Posterior cingulate gyrus (tissue), 11 donors: ENCODE measurements around the gene OR8D1.
"Not testable (repeated sequence)": the region's sequence is repeated elsewhere in the genome, so short reads cannot be mapped to it uniquely, and the experiment has no call there.

Source experiments
- DNase-seq, 10 donors: peaks; one replicate each; pipeline versions ENCODE4 v3.0.0 to v3.0.0-alpha.2; 2020 to 2021; ENCODE audit warnings: mixed read lengths in 3 of 10
- intact Hi-C: fragments of 100-400 bp; cut with DNase I; formaldehyde crosslinking; loops from one replicate; pipeline ENCODE4 v1.15.1; 2023

The OR8D1 gene

GRCh38 chr11:124294687-124295086 lies 19.1 kb downstream of the OR8D1 start:
- no peak for DNase-seq
- intact Hi-C loops, result no loop called here

- no peak for DNase-seq
- intact Hi-C loops, result no loop called here
Measured at GRCh38 chr11:124285610-124286344, 28.0 kb downstream of the OR8D1 start.

GRCh38 chr11:124278261-124278660 lies 35.5 kb downstream of the OR8D1 start:
- intact Hi-C loops, result no loop called here
- no peak for DNase-seq

GRCh38 chr11:124277804-124278203 lies 35.9 kb downstream of the OR8D1 start:
- no peak for DNase-seq

GRCh38 chr11:124277207-124277606 lies 36.5 kb downstream of the OR8D1 start:
- no peak for DNase-seq
- intact Hi-C loops, result no loop called here

More at GRCh38 chr11:124277804-124278203, 35.9 kb downstream of the OR8D1 start:
- intact Hi-C loops, result no loop called here

GRCh38 chr11:124276081-124276480 lies 37.7 kb downstream of the OR8D1 start:
- intact Hi-C loops, result no loop called here
- DNase-seq, result no peak

GRCh38 chr11:124274000-124274399 lies 39.7 kb downstream of the OR8D1 start:
- intact Hi-C loops, result no loop called here
- no peak for DNase-seq

- intact Hi-C loops, DNase-seq: not testable (repeated sequence)
Measured at GRCh38 chr11:124270886-124271285, 42.9 kb downstream of the OR8D1 start.

- intact Hi-C loops, DNase-seq: not testable (repeated sequence)
Measured at GRCh38 chr11:124265041-124265440, 48.7 kb downstream of the OR8D1 start.

GRCh38 chr11:124256076-124256475 lies 57.7 kb downstream of the OR8D1 start, which contains the start of gene OR8G5:
TSS of gene OR8G5 (plus strand) at chr11:124256376. CDS start at chr11:124264932, 8,556 bp downstream.
- intact Hi-C loops, result no loop called here
- no peak for DNase-seq
